Germinal center (tissue), 1 donor: ENCODE data around the gene PHLDB3.
A peak's percentile ranks its signal among the peaks of the same experiment; 100 is the strongest.
"Not testable (repeated sequence)": the region's sequence is repeated elsewhere in the genome, so short reads cannot be mapped to it uniquely, and the experiment has no call there.

Source experiments
- DNase-seq: peaks from one replicate; pipeline ENCODE4 v3.0.0; 2012; ENCODE audit warnings: mixed read lengths, low spot score

Gene PHLDB3

GRCh38 chr19:43504426-43505185 lies at the start of gene PHLDB3:
Gene PHLDB3, minus strand, starts transcription at chr19:43504746. Its CDS starts 628 bp downstream, at chr19:43504118.
- peak; percentile 32 for DNase-seq

- no peak for DNase-seq
These were observed 49.1 kb upstream of the PHLDB3 start for GRCh38 chr19:43553656-43554055.

GRCh38 chr19:43552616-43553015 lies 48.1 kb upstream of the PHLDB3 start:
- DNase-seq = no peak

- no peak for DNase-seq
These were observed 47.6 kb upstream of the PHLDB3 start for GRCh38 chr19:43552198-43552450.

DNA sequence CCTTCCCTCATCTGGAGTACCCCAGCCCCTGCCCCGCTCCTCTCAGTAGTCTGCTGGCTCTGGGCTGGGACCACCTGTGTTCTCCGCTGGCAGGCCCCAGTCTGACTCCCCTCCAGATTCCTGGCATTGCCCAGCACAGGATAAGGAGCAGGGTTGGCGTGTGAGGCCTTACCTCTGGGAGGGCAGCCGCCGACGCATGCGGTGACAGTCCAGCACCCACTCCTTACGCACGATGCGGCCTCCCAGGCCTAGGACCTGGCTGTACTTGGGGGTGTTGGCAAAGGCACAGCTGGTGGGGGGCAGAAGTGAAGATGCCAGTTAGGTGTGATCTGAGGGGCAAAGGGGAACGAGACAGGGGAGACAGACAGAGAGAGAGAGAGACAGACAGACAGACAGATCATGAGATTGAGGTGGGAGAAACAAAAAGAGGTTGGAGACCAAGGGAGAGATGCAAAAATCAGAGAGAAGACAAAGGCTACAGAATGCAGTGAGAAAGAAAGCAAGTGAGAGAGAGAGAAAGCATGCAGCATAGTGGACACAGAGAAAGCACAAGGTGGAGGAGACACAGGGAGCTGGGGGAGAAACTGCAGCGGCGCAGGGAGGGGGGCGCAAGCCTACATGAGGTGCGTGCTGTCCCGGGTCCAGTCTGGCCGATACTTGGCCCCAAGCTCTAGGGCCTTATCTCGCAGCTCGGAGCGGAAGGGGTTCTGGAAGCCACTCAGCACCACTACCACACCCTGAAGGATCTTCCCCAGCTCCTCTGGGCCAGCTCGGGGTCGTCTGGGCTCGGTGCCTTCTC lies 47.1 kb upstream of the PHLDB3 start:
- no peak for DNase-seq

- no peak for DNase-seq
These were observed 44.2 kb upstream of the PHLDB3 start for GRCh38 chr19:43548706-43549105.

DNA sequence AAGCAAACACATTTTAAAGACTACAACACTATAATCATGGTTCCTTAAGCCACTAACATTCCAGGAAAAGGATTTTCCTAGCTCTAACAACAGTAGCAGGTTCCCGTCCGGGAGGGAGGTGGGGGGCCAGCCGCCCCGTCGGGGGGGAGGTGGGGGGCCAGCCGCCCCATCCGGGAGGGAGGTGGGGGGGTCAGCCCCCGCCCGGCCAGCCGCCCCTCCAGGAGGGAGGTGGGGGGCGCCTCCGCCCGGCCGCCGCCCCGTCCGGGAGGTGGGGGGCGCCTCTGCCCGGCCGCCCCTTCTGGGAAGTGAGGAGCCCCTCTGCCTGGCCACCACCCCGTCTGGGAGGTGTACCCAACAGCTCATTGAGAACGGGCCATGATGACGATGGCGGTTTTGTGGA lies 43.4 kb upstream of the PHLDB3 start:
- not testable (repeated sequence) for DNase-seq

- DNase-seq = no peak
These were observed 42.0 kb upstream of the PHLDB3 start for GRCh38 chr19:43546581-43546980.

DNA sequence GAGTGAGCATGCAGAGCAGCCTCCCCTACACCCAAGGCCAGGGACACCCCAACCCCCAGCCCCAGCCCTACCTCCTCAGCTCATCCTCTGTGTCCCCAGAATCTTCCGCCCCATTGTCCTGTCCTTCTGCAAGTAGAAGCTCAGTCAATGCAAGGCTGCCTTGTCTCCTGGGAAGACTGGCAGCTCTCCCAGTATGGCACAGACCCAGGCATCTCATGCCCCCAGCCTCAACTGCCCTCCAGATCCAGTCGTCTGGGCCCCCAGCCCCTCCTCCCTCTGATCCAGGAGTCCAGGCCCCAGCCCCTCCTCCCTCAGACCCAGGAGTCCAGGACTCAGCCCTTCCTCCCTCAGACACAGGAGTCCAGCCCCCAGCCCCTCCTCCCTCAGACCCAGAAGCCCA lies 41.4 kb upstream of the PHLDB3 start:
- no peak for DNase-seq

DNA sequence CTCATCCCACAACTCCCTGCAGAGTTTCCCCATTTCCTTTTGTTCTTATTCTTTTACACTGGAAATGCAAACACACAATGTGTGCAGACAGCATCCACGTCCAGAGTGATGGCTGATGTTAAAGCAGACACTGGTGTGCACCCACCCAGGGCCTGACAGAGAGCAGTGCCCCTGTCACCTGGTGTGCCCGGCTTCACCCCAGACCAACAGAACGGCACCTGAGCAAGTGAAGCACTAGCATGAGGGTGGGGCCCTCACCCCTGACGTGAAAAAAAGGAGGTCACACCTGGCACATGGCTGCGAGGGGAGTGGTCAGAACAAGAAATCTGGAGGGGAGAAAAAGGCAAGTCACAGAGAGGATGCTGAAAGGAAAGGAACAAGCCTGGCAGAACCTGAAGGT lies 40.7 kb upstream of the PHLDB3 start:
- DNase-seq = no peak

DNA sequence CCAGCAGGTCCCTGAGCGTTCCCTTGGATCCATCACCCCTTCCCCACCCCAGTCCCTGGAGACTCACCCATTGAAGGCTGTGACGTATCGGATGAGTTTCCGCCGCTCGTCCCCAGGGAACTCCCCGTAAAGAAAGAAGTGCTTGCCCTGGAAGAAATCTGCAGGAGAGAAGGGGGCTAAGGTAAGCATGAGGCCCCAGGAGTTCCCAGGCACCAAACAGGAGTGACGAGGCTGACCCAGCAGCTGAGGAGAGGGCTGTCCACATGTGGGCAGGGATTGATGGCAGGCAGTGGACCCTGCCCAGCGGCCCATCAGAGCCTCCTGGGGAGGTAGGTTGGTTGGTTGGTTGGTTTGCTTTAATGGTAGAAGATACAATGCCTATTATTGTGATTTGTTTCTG lies 39.5 kb upstream of the PHLDB3 start:
- DNase-seq = no peak

GRCh38 chr19:43541920-43542650 lies 37.5 kb upstream of the PHLDB3 start:
- DNase-seq = no peak

- DNase-seq = no peak
These were observed 35.8 kb upstream of the PHLDB3 start for GRCh38 chr19:43540381-43540780.

- DNase-seq = no peak
These were observed 34.4 kb upstream of the PHLDB3 start for GRCh38 chr19:43538922-43539321.

GRCh38 chr19:43534816-43535761 lies 30.5 kb upstream of the PHLDB3 start:
- DNase-seq = peak; percentile 38

DNA sequence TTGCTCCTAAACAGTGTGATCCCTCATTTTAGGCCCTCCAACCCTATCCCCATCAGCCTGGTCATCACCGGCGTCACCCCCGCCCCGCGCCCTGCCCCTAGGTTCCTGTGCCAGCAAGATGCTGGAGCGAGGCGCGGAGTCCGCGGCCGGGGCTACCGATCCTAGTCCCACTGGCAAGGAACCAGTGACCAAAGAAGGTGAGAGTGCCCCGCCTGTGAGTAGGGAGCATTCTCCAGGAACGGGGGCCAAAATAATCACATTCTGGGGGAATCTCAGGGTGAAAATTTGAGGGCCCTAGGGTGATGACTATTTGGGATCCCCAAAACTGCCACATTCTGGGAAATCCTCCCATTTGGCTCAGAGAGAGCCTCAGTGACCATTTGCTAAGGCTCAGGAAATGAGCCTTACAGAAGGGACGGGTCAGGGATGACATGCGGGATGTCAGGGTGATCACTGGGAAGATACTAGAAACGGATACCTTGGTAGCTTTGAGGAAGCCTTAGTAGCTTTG lies 29.8 kb upstream of the PHLDB3 start:
- no peak for DNase-seq

DNA sequence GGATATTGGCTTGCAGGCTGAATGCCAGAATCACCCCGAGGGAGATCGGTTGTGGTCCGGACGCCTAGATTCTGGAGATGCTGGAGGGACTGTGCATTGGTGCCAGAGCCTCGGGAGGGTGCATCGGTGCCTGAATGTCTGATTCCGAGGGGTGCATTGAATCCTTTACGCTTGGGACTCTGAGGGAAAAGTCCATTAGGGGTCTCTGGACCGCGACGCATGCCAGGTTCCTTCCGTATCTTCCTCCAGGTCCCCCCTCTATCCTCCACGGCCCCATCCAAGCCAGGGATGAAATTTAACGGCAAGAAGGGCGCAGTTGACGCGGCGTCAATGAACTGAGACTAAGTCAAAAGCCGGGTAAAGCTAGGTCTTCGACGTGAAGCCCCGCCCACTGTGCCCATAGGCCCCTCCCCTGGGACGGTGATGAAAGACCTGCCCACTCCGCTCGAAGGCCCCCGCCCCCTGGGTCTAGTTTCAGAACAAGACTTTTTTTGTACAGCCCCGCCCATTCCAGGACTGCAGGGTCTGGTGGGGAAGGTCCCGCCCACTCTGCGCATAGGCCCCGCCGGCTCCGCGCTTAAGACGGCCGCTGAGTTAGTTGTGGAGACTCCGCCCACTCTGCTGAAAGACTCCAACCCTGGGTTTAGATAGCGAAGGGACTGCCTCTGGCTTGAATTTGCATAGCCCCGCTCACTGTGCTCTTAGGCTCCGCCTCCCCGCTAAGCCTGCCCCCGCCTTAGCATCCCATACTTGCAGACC lies 29.2 kb upstream of the PHLDB3 start:
- peak; percentile 97 for DNase-seq

DNA sequence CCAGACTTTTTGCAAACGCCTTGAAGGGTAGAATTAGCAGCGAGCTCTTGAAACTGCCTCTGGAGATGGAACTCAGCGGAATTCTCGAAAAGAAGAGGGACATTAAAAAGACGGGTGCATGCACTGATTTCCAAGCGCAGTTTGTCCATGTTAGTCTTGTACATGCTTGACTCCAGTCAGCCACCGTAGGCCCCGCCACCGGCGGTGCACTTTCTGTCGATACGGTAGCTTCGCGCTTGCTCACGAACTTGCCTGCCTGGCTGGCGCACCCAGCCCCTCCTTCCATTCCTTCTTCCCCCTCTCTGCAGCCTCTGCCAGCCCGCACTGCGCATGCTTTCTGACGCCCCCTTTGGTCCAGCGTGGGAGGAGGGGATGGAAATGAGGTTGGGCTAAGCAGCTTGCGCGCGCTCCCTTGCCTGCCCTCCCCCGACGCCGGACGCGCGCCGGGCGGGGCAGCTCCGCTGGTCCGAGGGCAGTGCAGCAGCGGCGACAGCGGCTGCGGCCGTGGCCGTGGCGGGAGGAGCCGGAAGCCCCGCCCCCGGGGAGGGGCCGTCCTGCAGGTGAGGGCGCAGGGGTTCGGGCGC lies 28.5 kb upstream of the PHLDB3 start, which contains the start of gene ZNF575:
ZNF575 (plus strand) TSS at position 227 of the 584 bp plus-strand sequence. CDS start 1,235 bp downstream, outside the sequence.
- DNase-seq = peak; percentile 87

DNA sequence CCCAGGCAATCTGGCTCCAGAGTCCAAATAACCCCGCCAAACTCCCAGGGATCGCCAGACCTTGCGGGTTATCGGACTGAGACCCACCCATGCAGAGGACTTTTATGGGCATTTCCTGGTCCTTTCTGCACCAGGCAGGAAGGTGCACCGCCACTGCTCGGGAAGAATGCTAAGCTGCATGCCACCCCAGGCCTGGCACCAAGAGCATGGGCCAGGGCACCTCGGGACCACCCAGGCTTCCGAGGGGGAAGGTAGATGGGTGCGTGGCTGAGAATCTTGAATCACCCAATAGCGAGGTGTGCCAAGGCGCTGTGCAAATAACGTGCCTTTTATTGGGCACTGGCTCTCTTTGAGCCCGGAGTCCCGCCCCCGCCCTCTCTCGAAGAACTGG lies 28.0 kb upstream of the PHLDB3 start:
- DNase-seq = peak; percentile 61

- DNase-seq = no peak
These were observed 23.5 kb upstream of the PHLDB3 start for GRCh38 chr19:43527860-43528622.
